ENCODE results near the gene MAN1C1. TPM values are rescaled to one million over a fixed set of nuclear protein-coding genes. Genes with fewer than 3 reads are reported as not detected.

The MAN1C1 gene
- polyA plus RNA-seq, 3 donors from 2014 or later, result 0.48 to 2.8 (median 1.2) TPM

DNA sequence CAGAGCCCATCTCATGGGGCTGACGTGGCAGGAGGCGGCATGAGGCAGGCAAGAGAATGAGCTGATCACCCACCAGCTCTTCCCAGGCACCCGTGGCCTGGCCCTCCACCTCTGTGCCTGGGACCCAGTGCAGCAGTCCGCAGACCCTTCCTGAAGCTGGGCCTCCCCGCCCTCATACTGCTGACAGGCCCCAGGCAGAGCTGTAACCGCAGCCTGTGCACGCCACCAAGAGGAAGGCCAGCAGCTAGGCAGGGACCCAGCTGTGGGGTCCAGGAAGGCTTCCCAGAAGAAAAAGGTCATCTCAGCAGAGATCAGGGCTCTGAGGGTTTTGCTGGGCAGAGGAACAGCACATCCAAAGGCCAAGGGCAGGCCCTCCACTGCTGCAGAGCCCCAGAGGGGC lies 193.3 kb downstream of the MAN1C1 start:
- H3K27me3 Mint-ChIP-seq (ENCODE audit: low read depth in 3 of 3), result peaks cover 0 to 2% (median 0%) of the 10 kb centered on the region in 3 donors
- no peak overlapping the region for H3K4me3 Mint-ChIP-seq
- H3K4me1 Mint-ChIP-seq, result peaks cover 0 to 3% of the 10 kb centered on the region in 2 donors
- peaks cover 4 to 8% (median 4%) of the 10 kb centered on the region in 3 donors for H3K36me3 Mint-ChIP-seq
- H3K27ac Mint-ChIP-seq, result no peak overlapping the region
- no peaks in the 10 kb centered on the region for H3K9me3 Mint-ChIP-seq
- no peak for DNase-seq

DNA sequence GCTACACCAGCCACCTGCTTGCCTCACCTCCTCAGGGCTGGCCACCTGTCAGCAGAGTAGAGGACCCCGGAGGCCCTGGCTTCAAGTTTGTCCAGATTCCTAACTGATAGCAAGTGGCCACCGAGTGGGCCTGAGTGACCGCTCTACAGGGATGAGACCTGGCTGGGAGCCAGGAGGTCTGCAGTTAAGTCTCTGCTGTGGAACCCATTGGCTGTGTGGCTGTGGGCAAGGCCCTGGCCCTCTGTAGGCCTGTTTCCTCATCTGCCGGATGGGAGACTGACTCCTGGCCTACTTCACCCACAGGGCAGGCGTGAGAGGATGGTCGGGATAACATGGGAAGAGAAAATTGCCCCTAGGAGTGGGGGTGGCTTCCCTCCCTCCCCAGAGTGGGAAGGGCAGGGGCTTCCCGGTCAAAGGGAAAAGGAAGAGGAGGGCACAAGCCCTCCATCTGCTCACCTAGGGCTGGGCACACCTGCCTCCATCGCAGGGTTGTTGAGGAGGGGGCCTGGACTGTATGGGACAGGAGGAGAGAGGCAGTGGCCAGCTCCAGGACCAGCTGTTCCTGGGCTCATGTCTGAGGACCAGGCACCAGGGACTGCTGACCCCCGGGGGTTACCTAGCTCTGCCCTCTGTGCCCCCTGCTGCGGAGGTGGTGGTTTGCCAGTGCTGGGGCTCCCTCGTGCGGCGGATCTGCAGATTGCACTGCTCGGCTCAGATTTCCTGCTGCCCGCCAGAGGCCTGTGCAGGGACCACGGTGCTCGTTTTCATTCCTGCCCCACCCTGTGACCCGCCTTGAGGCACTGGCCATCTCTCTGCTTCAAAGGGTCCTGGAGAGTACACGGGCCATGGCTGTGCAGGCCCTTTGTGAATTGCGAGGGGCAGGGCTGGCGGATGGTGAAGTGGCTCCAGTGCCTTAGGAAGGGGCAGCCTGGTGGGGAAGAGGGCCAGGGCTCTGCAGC lies 194.0 kb downstream of the MAN1C1 start:
- peaks cover 0 to 3% of the 10 kb centered on the region in 2 donors for H3K4me1 Mint-ChIP-seq
- no peak overlapping the region for H3K27ac Mint-ChIP-seq
- peaks cover 4 to 6% (median 4%) of the 10 kb centered on the region in 3 donors for H3K36me3 Mint-ChIP-seq
- no peak overlapping the region for H3K4me3 Mint-ChIP-seq
- DNase-seq, result peak; percentile 71 to 76 (median 73)
- no peaks in the 10 kb centered on the region for H3K9me3 Mint-ChIP-seq
- peaks cover 0 to 2% (median 0%) of the 10 kb centered on the region in 3 donors for H3K27me3 Mint-ChIP-seq (ENCODE audit: low read depth in 3 of 3)

DNA sequence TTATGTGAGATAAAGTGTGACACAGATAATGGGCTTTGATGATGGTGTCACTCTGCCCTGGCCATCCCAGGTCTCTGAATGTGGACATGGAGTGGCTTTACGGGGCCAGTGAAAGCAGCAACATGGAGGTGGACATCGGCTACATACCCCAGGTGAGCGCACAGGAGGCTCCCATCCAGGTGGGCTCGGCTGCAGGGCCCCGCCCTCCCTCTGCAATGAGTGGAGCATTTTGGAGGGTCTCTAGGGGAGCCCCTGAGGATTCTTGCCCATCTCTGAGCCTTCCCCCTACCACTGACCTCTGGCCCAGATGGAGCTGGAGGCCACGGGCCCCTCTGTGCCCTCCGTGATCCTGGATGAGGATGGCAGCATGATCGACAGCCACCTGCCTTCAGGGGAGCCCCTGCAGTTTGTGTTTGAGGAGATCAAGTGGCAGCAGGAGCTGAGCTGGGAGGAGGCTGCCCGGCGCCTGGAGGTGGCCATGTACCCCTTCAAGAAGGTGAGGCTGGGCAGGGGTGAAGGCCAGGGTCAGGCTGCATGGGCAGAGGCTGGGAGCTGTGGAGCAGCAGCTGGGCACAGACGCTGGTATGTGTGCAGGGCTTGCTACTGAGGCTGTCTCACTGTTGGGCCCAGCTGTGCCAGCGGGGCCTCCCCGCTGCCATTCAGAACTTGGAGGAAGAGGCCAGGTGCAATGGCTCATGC lies 194.9 kb downstream of the MAN1C1 start:
- no peak for DNase-seq
- Mint-ChIP-seq H3K4me3 (no peak overlapping the region), H3K9me3 (no peaks in the 10 kb centered on the region), H3K36me3 (no peaks in the 10 kb centered on the region), H3K4me1 (peaks cover 0 to 3% of the 10 kb centered on the region in 2 donors), H3K27ac (no peak overlapping the region), H3K27me3 (ENCODE audit: low read depth in 3 of 3) (peaks cover 0 to 2% (median 0%) of the 10 kb centered on the region in 3 donors)

DNA sequence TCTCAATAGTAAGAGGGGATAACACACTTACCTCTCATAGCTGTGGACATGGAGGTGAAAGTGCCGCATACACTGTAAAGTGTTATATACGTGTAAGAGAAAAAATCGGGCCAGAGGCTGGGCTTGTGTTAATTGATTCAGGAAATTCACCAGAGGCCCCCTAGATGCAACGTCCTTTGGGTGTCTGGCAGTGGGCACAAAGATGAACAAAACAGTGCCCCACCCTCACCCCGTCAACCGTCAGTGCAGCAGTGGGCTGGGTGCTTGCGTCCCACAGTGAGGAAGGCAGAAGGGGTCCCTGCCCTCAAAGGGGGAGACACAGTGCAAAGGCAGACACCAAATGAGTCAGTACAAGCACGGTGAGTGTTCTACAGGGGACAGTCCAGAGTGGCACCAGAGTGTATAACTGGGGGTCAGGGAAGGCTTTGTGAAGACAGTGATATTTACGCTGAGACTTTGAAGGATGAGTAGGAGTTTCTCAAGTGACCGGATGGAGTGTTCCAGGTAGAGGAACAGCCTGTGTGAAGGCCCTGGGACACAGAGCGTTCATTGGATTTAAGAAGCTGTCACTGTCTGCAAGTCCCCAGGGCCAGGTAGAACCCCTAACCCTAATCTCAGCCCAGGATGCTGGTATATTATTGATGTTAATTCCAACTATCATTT lies 196.6 kb downstream of the MAN1C1 start:
- Mint-ChIP-seq H3K9me3 (no peaks in the 10 kb centered on the region), H3K4me1 (peaks cover 2 to 5% of the 10 kb centered on the region in 2 donors), H3K27me3 (ENCODE audit: low read depth in 3 of 3) (peaks cover 0 to 2% (median 1%) of the 10 kb centered on the region in 3 donors), H3K27ac (no peak overlapping the region), H3K36me3 (no peaks in the 10 kb centered on the region), H3K4me3 (no peak overlapping the region)
- DNase-seq, result no peak

DNA sequence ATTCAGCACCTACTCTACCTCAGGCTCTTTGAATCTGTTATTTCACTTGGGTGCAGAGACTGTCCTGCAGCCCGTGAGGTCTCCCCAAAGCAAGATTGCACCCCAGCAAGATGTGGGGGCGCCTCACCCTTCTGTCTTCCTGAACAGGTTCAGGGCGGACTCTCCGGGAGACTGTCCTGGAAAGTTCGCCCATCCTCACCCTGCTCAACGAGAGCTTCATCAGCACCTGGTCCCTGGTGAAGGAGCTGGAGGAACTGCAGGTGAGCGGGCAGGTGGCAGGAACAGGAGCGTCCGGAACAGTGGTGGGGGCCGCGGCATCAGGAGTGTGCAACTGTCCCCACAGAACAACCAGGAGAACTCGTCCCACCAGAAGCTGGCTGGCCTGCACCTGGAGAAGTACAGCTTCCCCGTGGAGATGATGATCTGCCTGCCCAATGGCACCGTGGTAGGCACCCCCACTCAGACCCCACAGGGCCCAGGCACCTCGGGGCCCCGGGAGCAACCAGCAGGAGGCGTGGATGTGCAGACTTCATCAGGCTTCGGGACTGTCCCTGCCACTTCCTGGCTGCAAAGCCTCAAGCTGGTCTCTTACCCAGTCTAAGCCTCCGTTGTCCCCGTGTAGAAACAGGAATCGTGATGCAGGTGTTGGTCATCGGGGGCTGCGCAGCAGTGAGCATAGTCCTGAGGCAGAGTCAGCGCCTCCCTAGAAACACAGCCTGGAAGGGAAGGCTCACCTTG lies 197.3 kb downstream of the MAN1C1 start:
- H3K27ac Mint-ChIP-seq, result no peak overlapping the region

DNA sequence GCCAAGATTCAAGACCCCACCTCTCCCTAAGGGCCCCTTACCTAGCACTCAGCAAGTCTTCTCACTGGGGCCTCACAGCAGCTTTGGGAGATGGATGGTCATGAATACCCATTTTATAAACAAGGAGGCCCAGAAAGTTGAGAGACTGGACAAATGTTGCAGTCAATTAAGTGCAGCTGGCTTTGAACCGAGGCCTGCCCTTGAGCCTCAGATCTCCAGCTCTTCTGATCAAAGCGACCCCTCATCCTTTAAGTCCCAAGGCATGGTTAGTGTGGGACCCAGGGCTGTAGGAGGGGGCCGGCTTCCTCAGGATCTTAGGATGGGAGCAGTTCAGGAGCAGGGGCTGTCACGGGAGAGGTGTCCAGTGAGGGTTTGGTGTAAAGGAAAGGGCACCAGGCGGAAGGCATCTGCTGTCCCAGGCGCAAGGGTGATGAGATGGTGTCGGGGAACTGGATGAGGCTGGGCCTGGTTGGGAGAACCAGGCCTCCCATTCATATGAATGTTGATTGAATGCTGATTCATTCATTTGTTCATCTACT lies 198.0 kb downstream of the MAN1C1 start:
- no peak overlapping the region for H3K4me3 Mint-ChIP-seq
- H3K27me3 Mint-ChIP-seq (ENCODE audit: low read depth in 3 of 3), result peaks cover 0 to 12% (median 6%) of the 10 kb centered on the region in 3 donors
- no peaks in the 10 kb centered on the region for H3K36me3 Mint-ChIP-seq
- H3K4me1 Mint-ChIP-seq, result peaks cover 16 to 18% of the 10 kb centered on the region in 2 donors
- H3K27ac Mint-ChIP-seq, result no peak overlapping the region
- no peaks in the 10 kb centered on the region for H3K9me3 Mint-ChIP-seq
- no peak for DNase-seq

More for the DNA sequence above, 197.3 kb downstream of the MAN1C1 start:
- Mint-ChIP-seq H3K27me3 (ENCODE audit: low read depth in 3 of 3) (peaks cover 0 to 5% (median 2%) of the 10 kb centered on the region in 3 donors), H3K36me3 (no peaks in the 10 kb centered on the region), H3K9me3 (no peaks in the 10 kb centered on the region), H3K4me1 (peaks cover 9 to 12% of the 10 kb centered on the region in 2 donors), H3K4me3 (no peak overlapping the region)
- DNase-seq, result no peak

DNA sequence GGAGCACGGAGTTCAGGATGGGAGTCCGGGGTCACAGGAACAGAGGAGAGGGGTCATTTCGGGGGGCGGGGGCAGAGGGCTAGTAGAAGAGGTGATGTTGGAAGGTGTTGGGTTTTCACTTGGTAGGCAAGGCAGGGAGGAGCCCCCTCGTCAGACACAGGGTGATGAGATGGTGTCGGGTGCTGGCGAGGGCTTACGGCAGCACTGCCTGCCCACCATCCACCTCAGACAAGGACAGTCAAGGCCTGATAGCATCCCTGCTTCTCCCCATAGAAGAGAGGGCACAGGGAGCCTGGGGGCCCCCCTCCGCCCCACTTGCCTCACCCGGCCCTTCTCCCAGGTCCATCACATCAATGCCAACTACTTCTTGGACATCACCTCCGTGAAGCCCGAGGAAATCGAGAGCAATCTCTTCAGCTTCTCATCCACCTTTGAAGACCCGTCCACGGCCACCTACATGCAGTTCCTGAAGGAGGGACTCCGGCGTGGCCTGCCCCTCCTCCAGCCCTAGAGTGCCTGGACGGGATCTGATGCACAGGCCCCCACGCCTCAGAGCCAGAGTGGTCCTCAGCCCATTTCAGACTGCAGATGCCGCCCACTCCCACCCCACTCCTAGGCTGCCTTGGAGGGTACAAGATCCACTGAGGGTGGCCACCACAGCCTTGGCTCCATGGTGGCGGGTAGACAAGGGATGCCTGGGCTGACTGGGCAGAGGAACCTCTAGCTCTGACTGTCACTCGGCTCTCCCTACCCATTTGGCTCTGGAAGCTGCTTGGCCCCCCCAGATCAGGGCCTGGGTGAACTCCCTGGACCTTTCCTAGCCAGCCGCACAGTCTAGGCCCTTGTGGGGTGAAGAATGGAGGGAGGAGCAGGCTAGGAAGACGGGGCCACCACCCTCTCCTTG lies 198.9 kb downstream of the MAN1C1 start:
- Mint-ChIP-seq H3K36me3 (no peaks in the 10 kb centered on the region), H3K27me3 (ENCODE audit: low read depth in 3 of 3) (peaks cover under 1 to 12% (median 10%) of the 10 kb centered on the region in 3 donors), H3K27ac (no peak overlapping the region), H3K4me3 (no peak overlapping the region), H3K9me3 (no peaks in the 10 kb centered on the region), H3K4me1 (peaks cover 19 to 21% of the 10 kb centered on the region in 2 donors)
- DNase-seq, result no peak

DNA sequence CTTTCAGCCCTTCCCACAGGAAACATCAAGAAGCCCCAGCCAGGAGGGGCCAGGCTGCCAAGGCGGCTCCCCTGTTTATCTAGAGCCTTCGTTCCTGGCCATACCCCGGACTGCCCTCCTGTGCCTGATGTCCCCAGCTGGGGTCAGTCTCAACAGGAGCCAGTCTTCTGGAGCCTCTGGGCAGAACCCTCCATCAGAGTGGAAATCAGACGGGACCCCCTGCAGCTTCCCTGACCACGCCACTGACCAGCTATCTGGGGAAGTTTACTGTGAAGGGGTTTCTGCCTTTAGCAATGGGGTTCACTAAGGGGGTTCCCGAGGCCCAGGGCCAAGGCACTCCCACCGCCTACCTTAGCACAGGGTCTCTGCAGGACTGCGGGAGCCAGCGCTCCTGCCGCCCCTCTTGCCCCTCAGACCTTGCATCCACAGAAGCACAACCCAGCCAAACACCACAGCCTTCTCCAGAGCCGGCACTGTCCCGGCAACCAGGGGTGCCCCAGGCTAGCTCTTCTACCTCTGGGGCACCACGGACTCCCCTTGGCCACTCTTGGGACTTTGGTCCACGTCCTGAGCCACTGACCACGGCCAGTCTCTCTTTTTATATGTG lies 199.6 kb downstream of the MAN1C1 start:
- no peak overlapping the region for H3K4me3 Mint-ChIP-seq
- peaks cover 23 to 29% of the 10 kb centered on the region in 2 donors for H3K4me1 Mint-ChIP-seq
- peaks cover 8 to 12% (median 10%) of the 10 kb centered on the region in 3 donors for H3K27me3 Mint-ChIP-seq (ENCODE audit: low read depth in 3 of 3)
- H3K36me3 Mint-ChIP-seq, result no peaks in the 10 kb centered on the region
- H3K27ac Mint-ChIP-seq, result no peak overlapping the region
- H3K9me3 Mint-ChIP-seq, result no peaks in the 10 kb centered on the region
- DNase-seq, result no peak

DNA sequence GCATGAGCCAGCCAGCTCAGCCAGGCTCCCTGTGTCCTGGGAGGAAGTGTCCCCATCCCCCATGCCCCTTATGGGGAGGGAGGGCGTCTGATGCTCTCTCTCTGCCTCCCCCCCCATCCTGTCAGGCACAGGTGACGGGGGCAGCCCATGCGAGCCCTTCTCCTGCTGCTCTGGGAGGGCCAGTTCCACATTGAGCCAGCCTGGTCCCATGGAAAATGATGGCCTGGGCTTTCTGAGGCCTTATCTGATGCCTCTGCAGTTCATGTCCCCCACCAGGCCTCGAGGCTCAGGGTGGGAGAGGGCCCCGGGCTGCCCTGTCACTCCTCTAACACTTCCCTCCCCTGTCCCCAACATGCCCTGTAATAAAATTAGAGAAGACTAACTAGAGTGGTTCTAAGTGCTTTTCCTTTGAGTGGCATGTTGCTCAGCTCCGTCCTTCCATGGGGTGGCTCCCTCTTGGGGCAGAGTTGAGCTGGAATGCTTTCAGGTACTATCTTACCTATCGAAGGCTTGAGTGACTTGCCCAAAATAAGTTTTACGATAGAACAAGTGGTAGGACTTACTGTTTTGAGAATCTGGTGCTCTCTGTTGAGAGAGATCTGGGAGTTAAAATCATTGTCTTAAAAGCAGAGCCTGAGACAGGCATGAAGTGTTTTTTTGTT lies 201.4 kb downstream of the MAN1C1 start:
- no peak for DNase-seq
- Mint-ChIP-seq H3K36me3 (no peaks in the 10 kb centered on the region), H3K4me1 (peaks cover 34 to 41% of the 10 kb centered on the region in 2 donors), H3K4me3 (peak overlapping the region; percentile 66 to 98 (median 94)), H3K9me3 (no peaks in the 10 kb centered on the region), H3K27me3 (ENCODE audit: low read depth in 3 of 3) (peaks cover 9 to 14% (median 10%) of the 10 kb centered on the region in 3 donors), H3K27ac (peak overlapping the region; percentile 71 to 97 (median 90))

DNA sequence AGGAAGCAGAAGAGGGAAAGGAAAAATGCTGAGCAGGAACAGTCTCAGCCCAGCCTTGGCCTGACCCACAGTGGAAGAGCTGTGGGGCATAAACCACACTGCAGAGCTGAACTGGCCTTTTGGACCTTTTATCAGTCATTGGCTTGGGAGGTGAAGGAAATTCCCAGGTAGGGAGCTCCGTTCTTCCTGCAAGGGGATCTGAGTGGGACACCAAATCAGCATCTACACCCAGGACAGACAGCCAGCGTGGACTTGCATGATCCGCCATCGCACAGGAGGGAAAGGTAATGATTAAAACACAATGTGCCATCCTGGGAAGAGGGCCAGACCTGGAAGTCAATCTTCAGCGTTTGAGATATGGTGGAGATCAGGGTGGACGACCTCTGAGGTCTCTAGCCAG lies 202.0 kb downstream of the MAN1C1 start:
- Mint-ChIP-seq H3K27ac (peak overlapping the region; percentile 89 to 98 (median 95)), H3K4me3 (peak overlapping the region; percentile 93 to 98 (median 94)), H3K9me3 (no peaks in the 10 kb centered on the region), H3K4me1 (peaks cover 34 to 41% of the 10 kb centered on the region in 2 donors), H3K27me3 (ENCODE audit: low read depth in 3 of 3) (peaks cover 8 to 14% (median 9%) of the 10 kb centered on the region in 3 donors), H3K36me3 (no peaks in the 10 kb centered on the region)
- DNase-seq, result no peak

DNA sequence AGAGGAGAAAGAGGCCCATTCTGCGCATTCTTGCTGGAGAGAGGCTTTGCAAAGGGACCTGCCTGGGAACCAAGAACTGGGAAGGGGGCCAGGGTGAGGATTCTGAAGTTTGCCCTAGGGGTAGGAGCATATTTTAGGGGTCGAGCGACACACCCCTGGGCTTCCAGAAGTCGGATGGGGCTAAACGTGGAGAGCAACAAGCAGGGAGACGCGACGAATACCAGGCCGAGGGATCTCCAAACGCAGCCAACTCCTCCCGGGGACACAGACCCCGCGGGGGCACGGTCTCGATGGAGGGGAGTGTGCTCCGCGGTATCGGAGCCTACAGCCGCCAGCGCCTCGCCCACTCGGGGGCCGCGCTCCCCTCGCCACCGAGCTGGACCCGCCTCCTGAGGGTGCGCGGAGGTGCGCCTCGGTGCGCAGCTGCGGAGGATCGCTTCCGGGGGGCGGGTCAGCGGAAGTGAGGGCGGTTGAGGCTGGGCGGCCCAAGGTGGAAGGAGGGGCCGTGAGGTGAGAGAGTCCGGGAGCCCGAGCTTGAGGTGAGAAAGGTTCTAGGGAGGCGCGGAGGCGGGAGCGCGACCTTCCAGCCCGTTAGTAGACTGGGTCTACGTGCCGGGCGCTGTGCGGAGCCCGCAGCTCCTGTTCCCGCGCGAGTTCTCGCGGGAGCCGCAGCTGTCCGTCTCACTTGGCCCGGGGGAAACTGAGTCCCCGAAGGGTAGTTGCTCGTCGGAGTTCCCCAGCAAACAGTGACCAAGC lies 203.1 kb downstream of the MAN1C1 start, which contains the start of gene MTFR1L:
TSS of gene MTFR1L (plus strand) at position 464 of the 756 bp plus-strand sequence. CDS start 3,151 bp downstream, outside the sequence.
- H3K4me3 Mint-ChIP-seq, result peak within 1 kb of the TSS; percentile 93 to 98 (median 95)
- H3K36me3 Mint-ChIP-seq, result peaks cover 0 to 4% (median 0%) of the 10 kb centered on the region in 3 donors
- peak; percentile 91 to 93 (median 93) for DNase-seq
- peaks cover 8 to 14% (median 9%) of the 10 kb centered on the region in 3 donors for H3K27me3 Mint-ChIP-seq (ENCODE audit: low read depth in 3 of 3)
- H3K9me3 Mint-ChIP-seq, result no peaks in the 10 kb centered on the region
- peak within 1 kb of the TSS; percentile 89 to 99 (median 97) for H3K27ac Mint-ChIP-seq
- H3K4me1 Mint-ChIP-seq, result peaks cover 34 to 41% of the 10 kb centered on the region in 2 donors

Data from immature natural killer cell (primary cell).